HepG2 (cell line): Measurements from ENCODE around the gene GDPGP1. TPM values are rescaled to one million over a fixed set of nuclear protein-coding genes. Genes with fewer than 3 reads are reported as not detected.

Experiments used
- ARNTL ChIP-seq: sonication (generic); formaldehyde crosslinking; IDR thresholded peaks from 2 replicates; pipeline ENCODE4 v1.4.0; 2020; ENCODE audit warnings: mild to moderate bottlenecking, missing genetic modification reagents
- CSRNP1 ChIP-seq: sonication (generic); formaldehyde crosslinking; IDR thresholded peaks from 2 replicates; pipeline ENCODE4 v1.8.1; 2023; ENCODE audit warnings: mild to moderate bottlenecking, missing genetic modification reagents
- HCFC1 ChIP-seq: fragments of 150-350 bp; IDR thresholded peaks from 2 replicates; pipeline ENCODE4 v1.6.1; 2014; ENCODE audit warnings: low read depth, low read length
- HHEX ChIP-seq: IDR thresholded peaks from 2 replicates; pipeline ENCODE4 v1.6.1; 2016; ENCODE audit warnings: control low read depth
- MEIS1 ChIP-seq: sonication (generic); formaldehyde crosslinking; IDR thresholded peaks from 2 replicates; pipeline ENCODE4 v1.9.0; 2021; ENCODE audit warnings: mild to moderate bottlenecking, missing genetic modification reagents, moderate library complexity, borderline replicate concordance
- NBN ChIP-seq: fragments of 450-650 bp; conservative IDR thresholded peaks from 2 replicates; pipeline ENCODE4 v1.6.1; 2017
- RAD51 ChIP-seq: fragments of 450-650 bp; IDR thresholded peaks from 2 replicates; pipeline ENCODE4 v1.6.1; 2016; ENCODE audit warnings: borderline replicate concordance
- RORA ChIP-seq: sonication (generic); formaldehyde crosslinking; IDR thresholded peaks from 2 replicates; pipeline ENCODE4 v1.5.0; 2020; ENCODE audit warnings: mild to moderate bottlenecking, missing genetic modification reagents, moderate library complexity
- SIN3B ChIP-seq: fragments of 150-350 bp; IDR thresholded peaks from 2 replicates; pipeline ENCODE4 v1.6.1; 2014; ENCODE audit warnings: low read length
- SKI ChIP-seq: fragments of 450-650 bp; IDR thresholded peaks from one replicate; pipeline ENCODE4 v1.6.1; 2018; ENCODE audit warnings: mild to moderate bottlenecking; ENCODE audit not compliant: partially characterized antibody
- ZNF407 ChIP-seq: sonication (generic); formaldehyde crosslinking; IDR thresholded peaks from one replicate; pipeline ENCODE4 v1.5.1; 2020; ENCODE audit warnings: mild to moderate bottlenecking, missing genetic modification reagents; ENCODE audit errors: not compliant biosample characterization
- ZNF501 ChIP-seq: sonication (generic); formaldehyde crosslinking; IDR thresholded peaks from 2 replicates; pipeline ENCODE4 v1.5.1; 2020; ENCODE audit warnings: mild to moderate bottlenecking, moderate library complexity, missing genetic modification reagents
- polyA plus RNA-seq, 8 experiments: library from polyadenylated mRNA; depleted of rRNA in 3 of 8; stranded (reverse) in 7 of 8; unstranded in 1 of 8; fragments of >200 nt; fragmentation: Illumina TruSeq in 4 of 8; extraction: Trizol in 4 of 8; gene quantifications; 2 replicates each; pipeline versions ENCODE4 v1.2.1 to v1.2.3, GENCODE V29; 2011 to 2016; ENCODE audit warnings: low read depth in 4 of 8, missing spikeins in 1 of 8, mixed read lengths in 1 of 8; ENCODE audit not compliant: insufficient read depth in 1 of 8
- total RNA-seq, 5 experiments: library from RNA; depleted of rRNA; stranded (reverse); fragments of >200 nt; fragmentation: Illumina TruSeq; extraction: Trizol; gene quantifications; 2 replicates each; pipeline ENCODE4 v1.2.3, GENCODE V29; 2016; ENCODE audit warnings: low read depth in 1 of 5
- TF ChIP-seq, protein P1 (sequence below): sonication (generic); formaldehyde crosslinking; IDR thresholded peaks from 2 replicates; pipeline ENCODE4 v1.4.0; 2020; ENCODE audit warnings: low read depth, missing genetic modification reagents
- TF ChIP-seq, protein P2 (sequence below): IDR thresholded peaks from 2 replicates; pipeline ENCODE4 v1.6.1; 2016; ENCODE audit warnings: missing compliant biosample characterization, missing genetic modification reagents, borderline replicate concordance

The GDPGP1 gene
- total and polyA plus RNA-seq, 2 of the 13 experiments (the other 11 are each of a cell fraction or from before 2014, with no cell fraction given), result 1.5 to 4.3 TPM

DNA sequence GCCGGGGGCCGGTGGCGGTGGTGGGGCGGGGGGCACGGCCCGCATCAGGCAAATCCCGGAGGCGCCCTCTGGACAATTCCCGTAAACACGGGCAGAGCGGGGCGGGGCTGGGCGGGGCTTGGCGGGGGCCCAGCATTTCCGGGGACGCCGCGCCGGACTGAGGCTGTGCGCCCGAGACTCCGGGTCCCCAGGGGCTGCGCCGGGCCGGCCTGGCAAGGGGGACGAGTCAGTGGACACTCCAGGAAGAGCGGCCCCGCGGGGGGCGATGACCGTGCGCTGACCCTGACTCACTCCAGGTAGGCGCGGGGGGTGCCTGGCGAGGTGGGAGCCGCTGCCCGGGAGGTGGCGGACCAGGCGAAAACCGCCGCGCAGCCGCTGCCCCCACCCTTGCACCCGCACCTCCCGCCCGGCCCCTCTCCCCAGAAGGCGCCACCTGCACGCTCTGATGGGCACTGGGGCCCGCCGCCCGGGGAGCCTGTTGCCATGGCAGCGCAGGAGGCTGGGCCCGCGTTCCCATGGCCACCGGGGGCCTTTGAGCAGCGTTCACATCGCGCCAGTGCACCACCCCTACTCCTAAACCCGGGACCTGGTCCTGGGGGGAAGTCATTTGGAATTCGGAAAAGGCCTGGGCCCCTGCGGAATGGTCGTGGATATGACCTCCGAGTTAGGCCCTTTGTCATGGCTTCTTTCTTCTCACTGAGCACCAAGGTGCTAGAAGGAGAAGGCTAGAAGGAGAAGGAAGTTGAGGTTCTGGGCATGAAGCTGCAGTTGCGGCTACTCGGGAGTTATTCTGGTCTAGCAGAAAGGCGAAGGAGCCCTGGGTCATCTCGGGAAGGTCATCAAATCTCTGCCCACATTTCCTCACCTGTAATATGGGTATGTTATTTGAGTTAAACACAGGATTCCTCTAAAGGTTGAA, 49.0 kb upstream of the GDPGP1 start (continued):
- TF ChIP-seq, protein P1, sequence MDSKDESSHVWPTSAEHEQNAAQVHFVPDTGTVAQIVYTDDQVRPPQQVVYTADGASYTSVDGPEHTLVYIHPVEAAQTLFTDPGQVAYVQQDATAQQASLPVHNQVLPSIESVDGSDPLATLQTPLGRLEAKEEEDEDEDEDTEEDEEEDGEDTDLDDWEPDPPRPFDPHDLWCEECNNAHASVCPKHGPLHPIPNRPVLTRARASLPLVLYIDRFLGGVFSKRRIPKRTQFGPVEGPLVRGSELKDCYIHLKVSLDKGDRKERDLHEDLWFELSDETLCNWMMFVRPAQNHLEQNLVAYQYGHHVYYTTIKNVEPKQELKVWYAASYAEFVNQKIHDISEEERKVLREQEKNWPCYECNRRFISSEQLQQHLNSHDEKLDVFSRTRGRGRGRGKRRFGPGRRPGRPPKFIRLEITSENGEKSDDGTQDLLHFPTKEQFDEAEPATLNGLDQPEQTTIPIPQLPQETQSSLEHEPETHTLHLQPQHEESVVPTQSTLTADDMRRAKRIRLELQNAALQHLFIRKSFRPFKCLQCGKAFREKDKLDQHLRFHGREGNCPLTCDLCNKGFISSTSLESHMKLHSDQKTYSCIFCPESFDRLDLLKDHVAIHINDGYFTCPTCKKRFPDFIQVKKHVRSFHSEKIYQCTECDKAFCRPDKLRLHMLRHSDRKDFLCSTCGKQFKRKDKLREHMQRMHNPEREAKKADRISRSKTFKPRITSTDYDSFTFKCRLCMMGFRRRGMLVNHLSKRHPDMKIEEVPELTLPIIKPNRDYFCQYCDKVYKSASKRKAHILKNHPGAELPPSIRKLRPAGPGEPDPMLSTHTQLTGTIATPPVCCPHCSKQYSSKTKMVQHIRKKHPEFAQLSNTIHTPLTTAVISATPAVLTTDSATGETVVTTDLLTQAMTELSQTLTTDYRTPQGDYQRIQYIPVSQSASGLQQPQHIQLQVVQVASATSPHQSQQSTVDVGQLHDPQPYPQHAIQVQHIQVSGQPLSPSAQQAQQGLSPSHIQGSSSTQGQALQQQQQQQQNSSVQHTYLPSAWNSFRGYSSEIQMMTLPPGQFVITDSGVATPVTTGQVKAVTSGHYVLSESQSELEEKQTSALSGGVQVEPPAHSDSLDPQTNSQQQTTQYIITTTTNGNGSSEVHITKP (CRISPR knock-in tag), result no peak
- TF ChIP-seq CSRNP1 (CRISPR knock-in tag), result no peak
- TF ChIP-seq ZNF501 (CRISPR knock-in tag), result peak; percentile 61; the same call in 1 of the 2 replicates
- TF ChIP-seq MEIS1, result peak; percentile 50; the same call in 1 of the 2 replicates
- TF ChIP-seq SIN3B, result no peak
- TF ChIP-seq, protein P2, sequence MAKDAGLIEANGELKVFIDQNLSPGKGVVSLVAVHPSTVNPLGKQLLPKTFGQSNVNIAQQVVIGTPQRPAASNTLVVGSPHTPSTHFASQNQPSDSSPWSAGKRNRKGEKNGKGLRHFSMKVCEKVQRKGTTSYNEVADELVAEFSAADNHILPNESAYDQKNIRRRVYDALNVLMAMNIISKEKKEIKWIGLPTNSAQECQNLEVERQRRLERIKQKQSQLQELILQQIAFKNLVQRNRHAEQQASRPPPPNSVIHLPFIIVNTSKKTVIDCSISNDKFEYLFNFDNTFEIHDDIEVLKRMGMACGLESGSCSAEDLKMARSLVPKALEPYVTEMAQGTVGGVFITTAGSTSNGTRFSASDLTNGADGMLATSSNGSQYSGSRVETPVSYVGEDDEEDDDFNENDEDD (CRISPR knock-in tag), result peak; percentile 39; the same call in 1 of the 2 replicates
- TF ChIP-seq NBN, result no peak
- no peak for TF ChIP-seq SKI
- no peak for TF ChIP-seq HHEX (CRISPR knock-in tag)
- peak; percentile 68; the same call in 1 of the 2 replicates for TF ChIP-seq ARNTL
- TF ChIP-seq HCFC1, result no peak
- no peak for TF ChIP-seq RORA
- peak; percentile 72 for TF ChIP-seq ZNF407
- TF ChIP-seq RAD51, result no peak
